Pancreas (tissue), 10 donors: ENCODE measurements around the gene C10orf143. TPM values are rescaled to one million over a fixed set of nuclear protein-coding genes. Genes with fewer than 3 reads are reported as not detected.
A peak's percentile ranks its signal among the peaks of the same experiment; 100 is the strongest.

ENCODE experiments used
- ATAC-seq, 4 donors: fragments of 200-7000 bp; cut with Tn5 transposase; one replicate each; pipeline versions ENCODE4 v1.8.0 to v1.9.1; 2020; ENCODE audit warnings: mild to moderate bottlenecking in 4 of 4, moderate library complexity in 4 of 4
- DNase-seq, 6 donors: peaks; one replicate each; pipeline ENCODE4 v3.0.0-alpha.2; 2020
- FAIRE-seq: peaks from 2 replicates; lab custom pipeline; 2012; peaks lifted over from hg19 to GRCh38; lab: Jason Lieb, UNC
- H3K27ac ChIP-seq, 4 donors: fragments of 200-600 bp; sonication (generic); 1 replicate in 3 of 4; 2 replicates in 1 of 4; pipeline versions ENCODE4 v1.5.0 to v1.8.0; 2020
- H3K27me3 ChIP-seq, 4 donors: fragments of 200-600 bp; one replicate each; pipeline ENCODE4 v1.8.0; 2021
- H3K36me3 ChIP-seq, 3 donors: fragments of 200-600 bp; sonication (generic) in 1 of 3; one replicate each; pipeline versions ENCODE4 v1.5.0 to v1.8.0; 2020 to 2021
- H3K4me1 ChIP-seq, 3 donors: fragments of 200-600 bp; one replicate each; pipeline ENCODE4 v1.8.0; 2021
- H3K4me3 ChIP-seq, 4 donors: fragments of 200-600 bp; sonication (generic) in 2 of 4; one replicate each; pipeline versions ENCODE4 v1.5.0 to v1.8.0; 2020 to 2021
- H3K9me3 ChIP-seq, 4 donors: fragments of 200-600 bp; one replicate each; pipeline ENCODE4 v1.8.0; 2021
- WGBS, 2 donors: extraction: QIAGEN DNeasy Blood & Tissue Kit; methylation state at CpG; one replicate each; pipeline ENCODE4 v1.1.7; 2013; 5-methylcytosine and 5-hydroxymethylcytosine counted together
- intact Hi-C, 3 donors: fragments of 100-400 bp; cut with DNase I; formaldehyde crosslinking; loops; one replicate each; pipeline versions ENCODE4 v1.11.1 to v1.14.2; 2022
- polyA plus RNA-seq, 2 donors: library from polyadenylated mRNA; stranded (reverse); fragments of 200-250 nt; gene quantifications; one replicate each; pipeline ENCODE4 v1.2.3, GENCODE V29; 2013
- total RNA-seq, 6 donors: library from RNA; stranded (reverse); fragmentation: NEBNext Ultra II Directional in 4 of 6; extraction: Animal tissue kit (Norgen Biotek cat#: 25700) in 4 of 6; gene quantifications; one replicate each; pipeline versions ENCODE4 v1.2.1 to v1.2.4, GENCODE V29; 2021 to 2023
- TF ChIP-seq, protein P1 (sequence below), 4 donors: fragments of 200-600 bp; sonication (generic) in 3 of 4; IDR thresholded peaks; one replicate each; pipeline versions ENCODE4 v1.5.0 to v1.8.0; 2021; ENCODE audit warnings: antibody characterized with exemption in 4 of 4
- donor health status: healthy with polysubstance abuse.
- donor health status: DM: no; HTN: no; CAD: no; lungs with moderate emphysema.
- donor health status: DM: no; HTN: no; CAD: no.
- donor health status: control.
- donor health status: control.
- donor health status: Bipolar disorder and iron deficiency.
- donor health status: DM: yes; HTN: yes; CAD: no.
- donor health status: DM: no; HTN: no; CAD: no.
- donor health status: DM: no; HTN: no; CAD: no.
- donor health status: DM: yes; HTN: yes; CAD: no.

Gene C10orf143
- total and polyA plus RNA-seq, 8 donors: 1.6 to 7.1 (median 2.7) TPM

DNA sequence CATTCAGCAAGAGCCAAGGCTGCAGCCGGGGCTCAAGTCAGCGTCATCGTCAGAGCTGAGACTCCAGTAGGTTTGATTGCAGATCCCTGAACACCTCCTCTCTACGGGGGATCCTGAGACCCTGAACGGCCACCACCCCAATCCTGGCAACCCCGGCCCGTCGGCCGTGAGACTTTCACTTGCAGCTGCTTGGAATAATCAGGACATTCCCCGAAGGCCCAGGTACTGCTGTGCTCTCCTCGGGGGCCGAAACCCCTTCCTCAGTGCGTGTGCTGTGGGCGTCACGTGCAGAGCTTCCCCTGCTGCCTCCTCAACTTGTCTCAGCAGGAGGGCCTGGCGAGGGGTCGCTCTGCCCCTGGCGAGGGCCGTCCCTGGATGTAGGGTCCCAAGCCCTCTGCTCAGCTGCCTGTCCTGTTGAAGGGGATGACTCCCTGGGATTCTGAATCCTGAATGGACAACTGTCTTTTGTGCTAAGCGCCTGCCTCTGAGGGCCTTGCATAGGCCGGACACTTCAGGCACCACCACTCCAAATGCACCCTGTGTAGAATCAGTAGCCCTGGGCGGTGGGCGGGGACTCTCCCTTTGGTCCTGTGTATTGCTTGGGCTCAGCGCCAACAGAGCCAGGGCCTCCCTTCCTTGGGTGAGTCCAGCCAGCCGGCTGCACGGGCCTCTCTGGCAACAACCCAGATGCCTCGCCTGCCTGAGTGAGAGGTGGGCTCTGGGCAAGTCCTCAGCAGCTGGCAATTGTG is 82.7 kb downstream of the C10orf143 start:
- H3K9me3 ChIP-seq: no peaks in the 10 kb centered on the region
- DNase-seq: peak in 2 of 6 donors; percentile 35 to 49
- FAIRE-seq: no peak
- no peaks in the 10 kb centered on the region for H3K36me3 ChIP-seq
- H3K4me1 ChIP-seq: no peaks in the 10 kb centered on the region
- intact Hi-C loops: no loop called here
- TF ChIP-seq, protein P1, sequence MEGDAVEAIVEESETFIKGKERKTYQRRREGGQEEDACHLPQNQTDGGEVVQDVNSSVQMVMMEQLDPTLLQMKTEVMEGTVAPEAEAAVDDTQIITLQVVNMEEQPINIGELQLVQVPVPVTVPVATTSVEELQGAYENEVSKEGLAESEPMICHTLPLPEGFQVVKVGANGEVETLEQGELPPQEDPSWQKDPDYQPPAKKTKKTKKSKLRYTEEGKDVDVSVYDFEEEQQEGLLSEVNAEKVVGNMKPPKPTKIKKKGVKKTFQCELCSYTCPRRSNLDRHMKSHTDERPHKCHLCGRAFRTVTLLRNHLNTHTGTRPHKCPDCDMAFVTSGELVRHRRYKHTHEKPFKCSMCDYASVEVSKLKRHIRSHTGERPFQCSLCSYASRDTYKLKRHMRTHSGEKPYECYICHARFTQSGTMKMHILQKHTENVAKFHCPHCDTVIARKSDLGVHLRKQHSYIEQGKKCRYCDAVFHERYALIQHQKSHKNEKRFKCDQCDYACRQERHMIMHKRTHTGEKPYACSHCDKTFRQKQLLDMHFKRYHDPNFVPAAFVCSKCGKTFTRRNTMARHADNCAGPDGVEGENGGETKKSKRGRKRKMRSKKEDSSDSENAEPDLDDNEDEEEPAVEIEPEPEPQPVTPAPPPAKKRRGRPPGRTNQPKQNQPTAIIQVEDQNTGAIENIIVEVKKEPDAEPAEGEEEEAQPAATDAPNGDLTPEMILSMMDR (IDR thresholded peaks at IDR 0.05): no peak
- no peaks in the 10 kb centered on the region for H3K27me3 ChIP-seq
- no peak overlapping the region for H3K4me3 ChIP-seq
- no peak overlapping the region for H3K27ac ChIP-seq
- whole genome bisulfite sequencing, 2 donors: 69 to 77% methylated on average over 27 of the region's 27 CpGs
- no peak for ATAC-seq

DNA sequence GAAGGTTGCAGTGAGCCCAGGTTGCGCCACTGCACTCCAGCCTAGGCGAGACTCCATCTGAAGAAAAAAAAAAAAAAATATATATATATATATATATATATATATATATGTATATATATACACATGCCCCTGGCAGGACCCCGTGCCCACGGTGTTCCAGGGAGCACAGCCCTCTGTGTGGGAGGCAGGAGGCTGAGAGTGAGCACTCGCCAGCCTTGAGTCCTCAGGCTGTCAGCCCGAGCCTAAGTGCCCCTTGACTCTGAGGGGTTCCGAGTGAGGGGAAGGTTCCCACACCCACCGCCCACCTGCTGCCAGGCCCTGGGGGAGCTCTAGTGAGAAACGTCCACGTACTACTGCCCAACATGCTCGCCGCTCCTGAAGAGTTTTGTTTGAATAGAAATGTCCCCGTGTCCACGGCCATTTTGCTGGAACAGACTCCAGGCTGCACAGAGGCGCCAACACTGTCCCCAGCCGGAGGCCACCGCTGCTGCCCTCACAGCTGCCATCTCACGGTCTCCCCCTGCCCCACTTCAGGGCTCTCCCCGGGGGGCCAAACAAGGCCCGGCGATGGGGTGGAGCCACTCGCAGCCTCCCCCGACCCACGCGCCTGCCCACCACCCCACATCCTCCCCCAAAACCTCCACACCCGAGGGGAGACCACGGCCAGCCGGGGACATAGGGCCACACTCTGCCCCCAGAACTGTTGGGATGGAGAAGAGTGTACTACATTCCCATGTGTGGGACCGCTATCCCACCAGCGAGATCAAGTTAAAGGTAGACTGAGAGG is 83.8 kb downstream of the C10orf143 start:
- ATAC-seq (no peak), DNase-seq (no peak), FAIRE-seq (no peak)
- Histone ChIP-seq H3K4me3 (no peak overlapping the region), H3K36me3 (no peaks in the 10 kb centered on the region), H3K9me3 (no peaks in the 10 kb centered on the region), H3K27me3 (no peaks in the 10 kb centered on the region), H3K4me1 (no peaks in the 10 kb centered on the region), H3K27ac (no peak overlapping the region)
- TF ChIP-seq, protein P1 (IDR thresholded peaks at IDR 0.05): no peak
- intact Hi-C loops: no loop called here
- 73 to 82% methylated on average over 30 of the region's 30 CpGs for WGBS, 2 donors

DNA sequence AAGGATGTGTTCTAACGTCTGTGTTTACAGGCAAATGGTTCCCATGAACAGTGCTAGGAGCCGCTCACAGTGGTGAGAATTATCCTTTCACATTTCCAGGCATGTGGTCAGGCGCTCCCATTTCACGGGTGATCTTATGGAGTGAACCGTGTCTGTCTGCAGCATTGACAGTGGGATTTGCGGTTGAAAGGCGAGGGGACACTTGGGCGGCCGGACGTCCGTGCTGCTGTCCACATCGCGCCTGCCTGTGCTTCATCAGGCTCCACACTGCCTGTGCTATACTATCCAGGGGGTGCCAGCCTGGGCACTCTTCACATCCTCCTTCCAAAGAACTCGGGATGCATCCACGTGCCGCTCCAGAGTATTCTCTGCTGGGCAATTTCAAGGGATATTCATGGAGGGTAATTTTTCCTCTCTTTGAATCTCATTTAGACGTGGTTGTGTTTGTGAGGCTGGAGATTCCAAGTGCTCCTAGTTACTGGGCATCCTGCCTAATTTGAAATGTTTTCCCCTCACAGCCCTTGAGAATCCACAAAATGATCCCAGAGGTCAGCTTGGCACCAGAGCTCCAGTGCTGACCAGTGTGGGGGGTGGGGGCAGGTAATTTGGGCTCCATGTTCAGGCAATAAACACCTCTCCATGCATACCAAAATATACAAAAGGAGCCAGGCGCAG is 84.7 kb downstream of the C10orf143 start:
- Histone ChIP-seq H3K27ac (no peak overlapping the region), H3K36me3 (no peaks in the 10 kb centered on the region), H3K4me1 (no peaks in the 10 kb centered on the region), H3K9me3 (no peaks in the 10 kb centered on the region), H3K4me3 (no peak overlapping the region), H3K27me3 (no peaks in the 10 kb centered on the region)
- WGBS, 2 donors: 66 to 77% methylated on average over 18 of the region's 18 CpGs
- no peak for ATAC-seq
- TF ChIP-seq, protein P1 (IDR thresholded peaks at IDR 0.05): no peak
- no peak for FAIRE-seq
- intact Hi-C loops: no loop called here
- no peak for DNase-seq

DNA sequence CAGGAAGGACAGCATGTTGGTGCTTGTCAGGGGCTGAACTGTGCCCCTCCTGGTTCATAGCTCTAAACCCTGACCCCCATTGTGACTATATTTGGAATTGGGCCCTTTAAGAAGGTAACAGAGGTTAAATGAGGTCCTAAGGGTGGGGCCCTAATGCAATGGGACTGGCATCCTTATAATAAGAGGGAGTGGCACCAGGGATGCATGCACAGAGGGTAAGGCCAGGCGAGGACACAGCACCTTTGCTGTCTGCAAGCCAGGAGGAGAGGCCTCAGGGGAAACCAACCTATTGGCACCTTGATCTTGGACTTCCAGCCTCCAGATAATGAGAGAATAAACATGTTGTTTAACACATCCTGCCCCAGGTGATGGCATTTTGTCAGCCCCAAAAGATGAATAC is 85.3 kb downstream of the C10orf143 start:
- no peak for ATAC-seq
- H3K4me3 ChIP-seq: no peak overlapping the region
- TF ChIP-seq, protein P1 (IDR thresholded peaks at IDR 0.05): no peak
- H3K9me3 ChIP-seq: no peaks in the 10 kb centered on the region
- no peaks in the 10 kb centered on the region for H3K4me1 ChIP-seq
- intact Hi-C loops: no loop called here
- H3K27ac ChIP-seq: no peak overlapping the region
- WGBS, 2 donors: 64 to 80% methylated on average over 1 of the region's 1 CpG
- FAIRE-seq: no peak
- H3K36me3 ChIP-seq: no peaks in the 10 kb centered on the region
- H3K27me3 ChIP-seq: no peaks in the 10 kb centered on the region
- DNase-seq: no peak
